Thymus (tissue), 11 donors: ENCODE results near the gene CASP6. TPM values are rescaled to one million over a fixed set of nuclear protein-coding genes. Genes with fewer than 3 reads are reported as not detected.

Experiments used
- DNase-seq, 9 donors: peaks; one replicate each; pipeline ENCODE4 v3.0.0-alpha.2; 2013; ENCODE audit warnings: low spot score in 9 of 9, low read depth in 6 of 9, missing footprints in 1 of 9
- H3K27ac ChIP-seq, 2 donors: one replicate each; pipeline ENCODE4 v1.5.1; 2013; ENCODE audit warnings: control low read depth in 1 of 2, low read depth in 1 of 2, low read length in 1 of 2, mild to moderate bottlenecking in 1 of 2, moderate library complexity in 1 of 2
- H3K27me3 ChIP-seq, 2 donors: one replicate each; pipeline ENCODE4 v1.5.1; 2013; ENCODE audit warnings: low read length in 1 of 2; ENCODE audit not compliant: control insufficient read depth in 2 of 2, insufficient read depth in 1 of 2
- H3K36me3 ChIP-seq, 2 donors: one replicate each; pipeline ENCODE4 v1.5.1; 2013; ENCODE audit warnings: low read length in 1 of 2, mild to moderate bottlenecking in 1 of 2, moderate library complexity in 1 of 2; ENCODE audit not compliant: control insufficient read depth in 2 of 2, insufficient read depth in 2 of 2
- H3K4me1 ChIP-seq, 2 donors: one replicate each; pipeline ENCODE4 v1.5.1; 2013; ENCODE audit warnings: low read length in 2 of 2; ENCODE audit not compliant: control insufficient read depth in 2 of 2, insufficient read depth in 2 of 2
- H3K4me3 ChIP-seq, 2 donors: one replicate each; pipeline ENCODE4 v1.5.1; 2013; ENCODE audit warnings: low read length in 2 of 2, control low read depth in 1 of 2, mild to moderate bottlenecking in 1 of 2
- H3K9me3 ChIP-seq, 2 donors: one replicate each; pipeline ENCODE4 v1.5.1; 2013; ENCODE audit warnings: low read length in 1 of 2, mild to moderate bottlenecking in 1 of 2; ENCODE audit not compliant: control insufficient read depth in 2 of 2, insufficient read depth in 1 of 2
- WGBS: extraction: QIAGEN DNeasy Blood & Tissue Kit; methylation state at CpG from one replicate; pipeline ENCODE4 v1.1.7; 2013; 5-methylcytosine and 5-hydroxymethylcytosine counted together
- polyA plus RNA-seq: library from polyadenylated mRNA; stranded (reverse); fragments of 200-250 nt; gene quantifications from one replicate; pipeline ENCODE4 v1.2.3, GENCODE V29; 2013
- total RNA-seq: library from RNA; stranded (reverse); fragments of 120-200 nt; gene quantifications from one replicate; pipeline ENCODE4 v1.2.4, GENCODE V29; 2013
- donor health status: healthy.

Gene CASP6
- total and polyA plus RNA-seq, 2 donors: 18.7 to 24.6 TPM

DNA sequence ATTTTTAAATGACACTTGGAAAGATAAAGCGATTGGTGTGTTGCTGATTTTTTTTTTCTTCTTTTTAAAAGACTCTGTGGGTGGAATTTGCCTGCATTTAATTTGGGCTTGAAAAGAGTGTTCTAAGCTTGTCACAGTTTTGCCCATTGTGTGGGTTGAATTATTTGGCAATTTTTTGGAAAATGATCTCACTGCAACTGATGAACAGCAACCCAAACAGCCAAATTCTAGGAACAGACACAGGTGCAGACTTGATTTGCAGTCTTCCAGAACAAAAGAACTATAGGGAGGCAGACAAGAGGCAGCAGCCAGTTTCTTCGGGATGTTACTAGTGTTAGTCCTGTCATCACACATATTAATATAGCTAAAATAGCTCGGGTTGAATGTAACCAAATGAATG lies 40.5 kb downstream of the CASP6 start:
- no peaks in the 10 kb centered on the region for H3K27me3 ChIP-seq
- 95% methylated on average over 3 of the region's 3 CpGs for WGBS
- H3K4me1 ChIP-seq: no peaks in the 10 kb centered on the region
- DNase-seq: no peak
- H3K36me3 ChIP-seq: peaks cover 15 to 24% of the 10 kb centered on the region in 2 donors
- no peaks in the 10 kb centered on the region for H3K9me3 ChIP-seq
- no peak overlapping the region for H3K4me3 ChIP-seq
- no peak overlapping the region for H3K27ac ChIP-seq

DNA sequence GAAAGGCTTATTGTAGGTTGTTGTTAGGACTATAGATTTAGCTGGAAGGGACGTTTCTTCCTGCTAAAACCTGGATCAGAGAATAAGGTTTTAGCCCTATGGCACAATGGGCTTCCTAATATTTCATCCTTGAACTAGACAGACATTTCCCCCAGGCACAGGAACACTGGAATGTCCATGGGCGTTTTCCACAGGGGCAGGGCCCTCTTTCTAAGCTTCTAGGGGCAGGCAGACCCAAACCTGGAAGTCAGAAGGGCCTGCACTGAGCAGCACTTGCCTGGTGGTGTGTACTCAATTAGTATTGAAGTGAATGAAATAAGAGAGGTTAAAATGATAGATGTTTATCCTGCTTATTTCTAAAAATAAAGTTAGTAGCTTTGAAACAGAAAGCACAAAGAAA lies 41.1 kb downstream of the CASP6 start:
- peaks cover 15 to 24% of the 10 kb centered on the region in 2 donors for H3K36me3 ChIP-seq

DNA sequence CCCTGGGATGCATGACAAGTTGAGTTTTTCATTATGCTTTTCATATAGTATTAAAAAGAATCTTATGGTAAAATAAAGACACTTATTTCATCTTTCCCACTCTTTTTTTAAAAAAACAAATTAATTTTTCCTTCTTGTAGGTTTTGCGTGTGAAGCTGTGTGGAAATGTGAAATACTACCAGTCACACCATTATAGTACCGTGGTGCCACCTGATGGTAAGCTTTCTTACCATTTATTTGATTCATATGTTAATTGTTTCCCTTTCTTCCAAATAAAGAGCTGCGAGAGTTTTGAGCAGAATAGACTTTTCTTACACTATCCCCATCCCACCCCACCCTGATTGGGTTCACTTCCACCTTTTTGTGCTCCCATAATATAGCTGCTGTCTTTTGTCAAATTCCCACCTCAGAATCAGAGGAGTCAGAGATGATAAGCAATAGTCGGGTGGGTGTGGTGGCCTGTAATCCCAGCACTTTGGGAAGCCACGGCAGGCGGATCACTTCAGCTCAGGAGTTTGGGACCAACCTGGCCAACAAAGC lies 44.3 kb downstream of the CASP6 start:
- no peak for DNase-seq
- no peaks in the 10 kb centered on the region for H3K4me1 ChIP-seq
- no peak overlapping the region for H3K27ac ChIP-seq
- H3K27me3 ChIP-seq: no peaks in the 10 kb centered on the region
- H3K9me3 ChIP-seq: no peaks in the 10 kb centered on the region
- peaks cover 14 to 24% of the 10 kb centered on the region in 2 donors for H3K36me3 ChIP-seq
- WGBS: 88% methylated on average over 6 of the region's 6 CpGs
- H3K4me3 ChIP-seq: no peak overlapping the region

More for the DNA sequence above, 41.1 kb downstream of the CASP6 start:
- Histone ChIP-seq H3K9me3 (no peaks in the 10 kb centered on the region), H3K4me1 (no peaks in the 10 kb centered on the region), H3K27me3 (no peaks in the 10 kb centered on the region), H3K27ac (no peak overlapping the region), H3K4me3 (no peak overlapping the region)
- 97% methylated on average over 2 of the region's 2 CpGs for WGBS
- no peak for DNase-seq

DNA sequence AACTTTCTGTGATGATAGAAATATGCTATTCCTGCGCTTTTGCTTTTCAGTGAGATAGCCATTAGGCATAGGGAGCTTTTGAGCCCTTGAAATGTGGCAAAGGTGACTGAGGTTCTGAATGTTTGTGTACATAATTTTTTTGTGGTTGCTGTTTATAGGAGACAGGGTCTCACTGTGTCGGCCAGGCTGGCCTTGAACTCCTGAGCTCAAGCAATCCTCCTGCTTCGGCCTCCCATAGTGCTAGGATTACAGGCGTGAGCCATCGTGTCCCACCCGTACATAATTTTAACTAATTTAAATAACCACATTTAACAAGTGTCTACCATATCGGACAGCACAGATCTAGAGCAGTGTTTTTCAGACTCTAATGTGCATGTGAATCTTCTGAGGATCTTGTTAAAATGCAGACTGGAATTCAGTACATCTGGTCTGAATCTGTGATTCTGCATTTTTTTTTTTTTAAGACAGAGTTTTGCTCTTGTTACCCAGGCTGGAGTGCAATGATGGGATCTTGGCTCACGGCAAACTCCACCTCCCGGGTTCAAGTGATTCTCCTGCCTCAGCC lies 45.3 kb downstream of the CASP6 start:
- Histone ChIP-seq H3K9me3 (no peaks in the 10 kb centered on the region), H3K27me3 (no peaks in the 10 kb centered on the region), H3K4me1 (no peaks in the 10 kb centered on the region), H3K36me3 (peaks cover 10 to 18% of the 10 kb centered on the region in 2 donors), H3K27ac (no peak overlapping the region), H3K4me3 (no peak overlapping the region)
- WGBS: 97% methylated on average over 9 of the region's 9 CpGs
- DNase-seq: no peak

DNA sequence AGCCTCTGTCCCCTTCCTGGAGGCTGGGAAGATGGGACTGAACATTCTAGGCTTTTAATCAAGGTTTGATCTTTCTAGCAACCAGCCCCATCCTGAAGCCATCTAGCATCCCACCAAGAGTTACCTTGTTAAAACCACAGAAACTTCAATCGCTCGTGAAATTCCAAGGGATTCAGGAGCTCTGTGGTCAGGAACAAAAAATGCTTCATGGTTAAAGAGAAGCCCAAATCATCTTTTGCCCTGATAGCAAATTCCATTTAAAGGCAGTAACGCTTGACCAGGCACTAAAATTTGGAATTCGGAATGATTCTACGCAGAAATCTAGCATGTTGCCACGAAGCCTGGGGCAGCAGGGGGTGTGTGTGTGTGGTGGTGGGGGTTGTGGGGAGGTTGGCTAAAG lies 47.8 kb downstream of the CASP6 start:
- DNase-seq: no peak
- no peaks in the 10 kb centered on the region for H3K4me1 ChIP-seq
- WGBS: 81% methylated on average over 6 of the region's 6 CpGs

DNA sequence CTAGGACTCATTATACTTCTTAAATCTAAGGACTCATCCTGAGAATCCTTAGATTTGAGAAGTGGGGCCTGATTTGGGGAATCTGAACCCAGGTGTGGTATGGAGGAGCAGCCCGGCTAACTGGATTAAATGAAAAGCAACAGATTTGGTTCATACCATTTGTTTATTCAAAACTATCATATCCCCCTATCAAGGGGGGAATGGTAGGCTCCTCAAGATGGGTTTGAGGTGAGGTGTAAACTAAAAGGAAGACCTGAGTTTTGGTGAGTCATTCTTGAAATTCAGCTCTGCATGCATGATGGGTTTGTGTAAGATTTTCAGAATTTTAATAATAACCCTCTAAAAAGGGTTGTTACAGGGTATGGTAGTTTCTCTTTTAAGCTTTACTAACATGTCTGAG lies 53.4 kb downstream of the CASP6 start:
- H3K4me3 ChIP-seq: no peak overlapping the region
- no peaks in the 10 kb centered on the region for H3K27me3 ChIP-seq
- peaks cover 0 to 3% of the 10 kb centered on the region in 2 donors for H3K36me3 ChIP-seq
- DNase-seq: no peak
- H3K27ac ChIP-seq: peak overlapping the region in 1 of 2 donors; percentile 68
- WGBS: 95% methylated on average over 1 of the region's 1 CpG
- peaks cover 0 to 7% of the 10 kb centered on the region in 2 donors for H3K9me3 ChIP-seq
- H3K4me1 ChIP-seq: peaks cover 2 to 7% of the 10 kb centered on the region in 2 donors

More for the DNA sequence above, 47.8 kb downstream of the CASP6 start:
- no peak overlapping the region for H3K4me3 ChIP-seq
- no peak overlapping the region for H3K27ac ChIP-seq
- peaks cover 0 to 7% of the 10 kb centered on the region in 2 donors for H3K9me3 ChIP-seq
- H3K36me3 ChIP-seq: peaks cover 3 to 13% of the 10 kb centered on the region in 2 donors
- H3K27me3 ChIP-seq: no peaks in the 10 kb centered on the region

DNA sequence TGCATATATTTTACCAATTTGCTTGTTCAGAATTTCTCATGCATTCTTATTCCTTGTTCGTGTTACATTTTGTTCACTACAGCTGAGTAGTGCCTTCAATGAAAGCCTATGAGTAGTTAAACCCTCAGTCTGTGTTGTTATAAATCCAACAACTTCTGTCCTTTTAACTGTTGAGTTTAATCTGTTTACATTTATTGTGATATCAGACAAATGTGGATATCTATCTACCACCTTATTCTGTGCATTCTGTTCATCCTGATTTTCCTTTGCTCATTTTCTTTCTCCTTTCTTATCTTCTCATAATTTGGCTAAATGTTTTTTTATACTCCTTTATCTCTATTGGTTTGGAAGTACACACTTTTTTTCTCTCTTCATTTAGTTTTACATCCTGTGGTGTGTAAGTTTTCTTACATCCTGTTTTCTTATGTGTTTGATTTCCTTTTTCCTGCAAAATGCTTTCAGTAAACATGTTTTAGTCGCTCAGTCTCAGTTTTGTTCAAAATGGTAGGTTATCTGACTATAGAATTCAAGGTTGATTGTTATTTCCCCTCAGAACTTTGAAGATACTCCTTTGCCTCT lies 54.2 kb downstream of the CASP6 start:
- Histone ChIP-seq H3K27ac (peak overlapping the region; percentile 27 to 67), H3K9me3 (peaks cover 0 to 7% of the 10 kb centered on the region in 2 donors), H3K4me3 (no peak overlapping the region), H3K4me1 (peaks cover 2 to 7% of the 10 kb centered on the region in 2 donors), H3K27me3 (no peaks in the 10 kb centered on the region), H3K36me3 (peaks cover 0 to 3% of the 10 kb centered on the region in 2 donors)
- DNase-seq: peak in 1 of 9 donors; percentile 30
- WGBS: 83% methylated on average over 2 of the region's 2 CpGs

DNA sequence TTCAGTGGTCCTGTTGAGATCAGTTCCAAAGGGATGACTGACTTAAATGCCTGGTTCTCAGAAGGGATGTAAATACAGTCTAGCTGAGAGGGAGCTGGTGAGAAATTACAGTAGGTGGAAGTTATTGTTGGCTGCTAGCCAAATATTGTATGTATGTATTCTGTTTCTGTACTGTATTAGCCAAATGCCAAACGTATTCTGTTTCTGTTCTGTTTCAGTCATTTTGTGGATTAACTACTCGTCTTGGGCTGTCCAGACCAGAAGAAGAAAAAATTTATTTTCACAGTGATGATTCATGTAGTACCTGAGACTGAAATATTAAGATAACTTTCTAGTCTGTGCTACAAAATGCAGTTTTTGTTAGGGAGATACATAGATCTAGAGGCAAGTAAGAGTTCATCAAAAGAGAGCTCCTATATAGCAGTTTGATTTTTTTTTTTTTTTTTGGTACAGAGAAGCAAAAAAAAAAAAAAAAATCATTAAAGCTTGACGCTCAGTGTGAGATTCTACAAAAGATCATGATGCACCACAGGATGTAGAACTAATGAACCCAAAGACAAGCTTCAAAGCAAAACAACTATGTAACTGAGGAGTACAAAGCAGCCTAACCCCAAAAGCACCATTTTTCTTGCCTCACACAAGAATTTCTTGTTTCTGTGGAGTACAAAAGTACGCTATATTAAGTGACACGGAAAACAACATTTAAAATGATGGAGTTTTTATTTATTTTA lies 54.8 kb downstream of the CASP6 start:
- H3K4me1 ChIP-seq: peaks cover 2 to 7% of the 10 kb centered on the region in 2 donors
- H3K27ac ChIP-seq: peak overlapping the region; percentile 27 to 80
- no peak overlapping the region for H3K4me3 ChIP-seq
- peaks cover 0 to 3% of the 10 kb centered on the region in 2 donors for H3K36me3 ChIP-seq
- DNase-seq: peak in 4 of 9 donors; percentile 10 to 65 (median 26)
- WGBS: 68% methylated on average over 5 of the region's 5 CpGs
- peaks cover 0 to 7% of the 10 kb centered on the region in 2 donors for H3K9me3 ChIP-seq
- H3K27me3 ChIP-seq: no peaks in the 10 kb centered on the region
